ENCODE measurements around the gene ARHGAP6.

ARHGAP6 gene

DNA sequence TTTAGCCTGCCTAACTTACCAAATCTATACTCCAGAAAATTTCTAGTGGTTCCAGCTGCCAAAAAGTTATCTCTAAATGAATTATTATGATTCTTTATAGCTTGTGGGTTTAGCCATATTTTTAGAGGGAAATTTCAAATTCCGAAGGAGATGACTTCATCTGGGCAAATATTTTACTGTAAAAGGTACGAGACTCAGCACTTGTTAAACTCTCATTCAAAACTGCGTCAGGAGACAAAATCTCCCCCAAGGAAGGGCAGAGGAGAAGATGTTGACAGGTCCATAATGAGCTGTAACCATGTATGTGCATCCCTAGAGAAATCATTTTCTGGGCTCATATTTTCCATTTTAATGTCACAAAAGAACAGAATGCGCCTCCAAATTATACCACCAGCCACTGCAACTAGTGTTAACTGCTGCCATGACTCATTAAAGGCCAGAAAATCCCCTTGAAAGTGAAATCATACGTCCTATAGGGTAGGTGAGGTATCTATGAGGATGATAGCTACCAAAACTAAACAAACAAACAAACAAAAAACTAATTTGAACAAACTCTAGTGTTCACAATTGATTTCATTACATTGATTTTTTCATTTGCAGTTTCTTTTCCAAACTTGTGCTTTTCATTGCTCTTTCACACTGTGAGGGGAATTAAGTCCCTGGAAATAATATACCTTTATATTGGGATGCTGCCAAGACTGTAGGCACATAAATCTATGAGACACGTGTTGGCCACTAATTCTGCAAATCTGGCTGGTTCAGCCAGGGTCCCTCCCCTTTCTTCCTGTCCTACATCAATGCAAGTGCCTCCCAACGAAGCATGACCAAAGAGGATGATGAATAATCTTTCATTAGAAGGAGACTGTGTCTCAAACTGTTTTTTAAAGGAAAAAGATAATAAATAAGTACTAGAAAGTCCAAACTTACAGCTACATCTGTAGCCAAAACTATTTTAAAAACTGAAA lies 85.8 kb downstream of the ARHGAP6 start:
- TF ChIP-seq, protein P1, sequence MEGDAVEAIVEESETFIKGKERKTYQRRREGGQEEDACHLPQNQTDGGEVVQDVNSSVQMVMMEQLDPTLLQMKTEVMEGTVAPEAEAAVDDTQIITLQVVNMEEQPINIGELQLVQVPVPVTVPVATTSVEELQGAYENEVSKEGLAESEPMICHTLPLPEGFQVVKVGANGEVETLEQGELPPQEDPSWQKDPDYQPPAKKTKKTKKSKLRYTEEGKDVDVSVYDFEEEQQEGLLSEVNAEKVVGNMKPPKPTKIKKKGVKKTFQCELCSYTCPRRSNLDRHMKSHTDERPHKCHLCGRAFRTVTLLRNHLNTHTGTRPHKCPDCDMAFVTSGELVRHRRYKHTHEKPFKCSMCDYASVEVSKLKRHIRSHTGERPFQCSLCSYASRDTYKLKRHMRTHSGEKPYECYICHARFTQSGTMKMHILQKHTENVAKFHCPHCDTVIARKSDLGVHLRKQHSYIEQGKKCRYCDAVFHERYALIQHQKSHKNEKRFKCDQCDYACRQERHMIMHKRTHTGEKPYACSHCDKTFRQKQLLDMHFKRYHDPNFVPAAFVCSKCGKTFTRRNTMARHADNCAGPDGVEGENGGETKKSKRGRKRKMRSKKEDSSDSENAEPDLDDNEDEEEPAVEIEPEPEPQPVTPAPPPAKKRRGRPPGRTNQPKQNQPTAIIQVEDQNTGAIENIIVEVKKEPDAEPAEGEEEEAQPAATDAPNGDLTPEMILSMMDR (IDR thresholded peaks at IDR 0.05), result no peak

DNA sequence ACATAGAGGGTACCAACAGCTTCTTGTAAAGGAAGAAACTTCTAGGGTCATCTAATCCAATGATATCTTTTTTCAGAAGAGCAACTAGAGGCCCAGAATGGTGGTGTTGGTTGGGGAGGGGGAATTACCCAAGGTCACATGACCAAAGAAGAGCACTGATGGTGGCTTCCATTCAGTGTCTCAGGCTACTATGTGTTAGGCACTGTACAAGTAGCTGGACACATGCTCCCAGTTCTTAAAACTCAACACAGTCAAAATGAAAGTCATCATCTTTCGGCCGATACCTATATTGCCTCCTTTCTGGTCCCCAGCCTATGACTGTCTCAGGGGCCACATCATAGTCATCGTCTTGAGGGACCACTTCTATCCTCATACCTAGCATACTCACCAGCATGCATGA lies 88.1 kb downstream of the ARHGAP6 start:
- TF ChIP-seq, protein P1 (IDR thresholded peaks at IDR 0.05), result no peak

DNA sequence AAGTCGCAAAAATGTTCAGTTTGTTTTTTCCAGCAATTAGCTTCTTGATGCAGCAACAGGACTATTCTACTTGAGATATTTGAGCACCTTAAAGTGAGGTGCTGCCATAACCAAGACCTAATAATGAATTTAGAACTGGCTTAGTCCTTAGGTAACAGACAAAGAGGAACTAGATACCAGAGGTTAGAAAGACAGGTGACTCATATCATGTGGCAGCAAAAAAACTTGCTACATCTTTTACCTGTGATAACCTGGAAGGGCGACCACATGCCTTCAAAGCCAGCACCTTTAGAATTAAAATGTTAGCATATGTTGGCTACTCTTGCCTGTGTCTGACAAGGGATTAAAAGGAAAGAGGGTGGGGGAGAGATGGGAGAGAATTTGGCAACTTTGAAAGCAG lies 90.4 kb downstream of the ARHGAP6 start:
- TF ChIP-seq, protein P1 (IDR thresholded peaks at IDR 0.05), result no peak

DNA sequence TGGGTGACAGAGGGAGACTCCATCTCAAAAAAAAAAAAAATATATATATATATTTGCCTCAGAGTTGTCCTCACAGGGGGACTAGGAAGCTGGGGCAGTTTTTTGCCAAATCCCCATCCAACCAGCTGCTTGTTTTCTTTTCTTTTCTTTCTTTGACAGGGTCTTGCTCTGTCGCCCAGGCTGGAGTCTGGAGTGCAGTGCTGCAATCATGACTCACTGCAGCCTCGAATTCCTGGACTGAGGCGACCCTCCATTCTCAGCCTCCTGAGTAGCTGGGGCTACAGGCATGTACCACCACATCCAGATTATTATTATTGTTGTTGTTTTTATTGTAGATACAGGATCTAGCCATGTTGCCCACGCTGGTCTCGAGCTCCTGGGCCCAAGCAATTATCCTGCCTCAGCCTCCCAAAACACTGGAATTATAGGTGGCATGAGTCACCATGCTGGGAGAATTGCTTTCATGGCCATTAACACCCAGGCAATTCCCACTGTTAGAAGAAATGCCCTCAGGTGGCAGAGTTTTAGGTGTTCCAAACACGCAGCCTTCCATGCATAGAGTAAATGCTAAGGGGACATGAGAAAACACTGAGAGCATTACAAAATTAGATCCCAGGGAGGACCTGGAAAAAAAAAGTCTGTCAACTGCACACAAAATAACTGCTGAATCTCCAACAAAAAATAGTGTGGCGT lies 98.0 kb downstream of the ARHGAP6 start:
- TF ChIP-seq, protein P1 (IDR thresholded peaks at IDR 0.05), result no peak

DNA sequence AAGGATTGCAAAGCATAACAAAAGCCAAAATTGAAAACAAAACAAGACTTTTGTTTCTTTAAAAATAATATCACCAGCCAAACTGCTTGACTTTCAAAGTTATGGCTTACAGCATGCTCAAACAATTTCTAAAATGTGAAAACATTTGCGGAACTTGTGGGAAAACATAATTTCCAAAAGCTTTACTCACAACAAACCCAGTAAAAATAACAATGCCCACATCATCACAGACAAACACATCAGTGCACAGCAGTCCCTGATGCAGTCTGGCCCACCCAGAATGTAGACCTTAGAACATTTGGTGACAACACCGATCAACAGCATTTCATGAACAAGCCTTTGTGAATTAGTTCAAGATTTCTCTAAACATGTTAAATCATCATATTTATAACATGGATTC lies 98.9 kb downstream of the ARHGAP6 start:
- TF ChIP-seq, protein P1 (IDR thresholded peaks at IDR 0.05), result no peak

DNA sequence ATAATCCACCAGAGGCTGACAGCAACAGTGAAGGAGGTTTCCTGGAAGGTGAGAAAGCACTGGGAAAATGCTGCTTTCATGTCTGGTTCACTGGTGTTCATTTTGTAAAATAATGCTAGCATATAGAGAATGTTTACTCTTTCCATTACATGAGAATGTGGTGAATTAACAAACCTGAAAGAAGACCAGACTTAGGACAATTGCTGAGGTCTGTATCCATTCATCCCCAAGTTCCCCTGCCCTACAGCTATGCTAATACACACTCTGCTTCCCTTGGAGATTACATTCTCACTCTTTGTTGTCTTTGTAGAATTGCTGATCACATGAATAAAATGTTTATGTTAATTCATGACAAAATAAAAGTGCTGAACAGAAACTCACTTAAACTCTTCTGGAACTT lies 99.5 kb downstream of the ARHGAP6 start:
- TF ChIP-seq, protein P1 (IDR thresholded peaks at IDR 0.05), result no peak

DNA sequence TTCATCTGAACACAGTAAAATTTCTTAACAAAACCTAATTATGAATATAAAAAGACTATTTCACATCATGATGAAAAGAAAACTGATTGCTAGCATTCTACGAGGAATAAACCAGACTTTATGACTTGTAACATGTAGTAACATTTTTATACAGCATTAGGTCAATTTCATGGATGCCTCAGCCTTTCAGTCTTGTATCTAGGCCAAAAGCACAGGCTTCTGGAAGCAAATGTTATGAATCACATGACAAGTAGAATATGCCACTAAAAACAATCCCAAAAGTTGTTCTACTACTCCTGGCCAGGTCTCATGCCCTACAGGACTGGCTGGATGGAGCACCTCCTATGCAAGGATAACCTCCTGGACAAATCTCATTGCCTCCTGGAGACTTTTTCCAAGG lies 101.2 kb downstream of the ARHGAP6 start:
- TF ChIP-seq, protein P1 (IDR thresholded peaks at IDR 0.05), result no peak
